IMR-90 (cell line): ENCODE data around the gene PRR16. TPM values are rescaled to one million over a fixed set of nuclear protein-coding genes. Genes with fewer than 3 reads are reported as not detected.

Experiments
- ATAC-seq: fragments of 200-7000 bp; cut with Tn5 transposase; 2 replicates; pipeline ENCODE4 v1.9.1; 2020; ENCODE audit warnings: low read depth, mild to moderate bottlenecking, moderate library complexity
- BruUV-seq: library from RNA; stranded (reverse); fragments of 400-500 nt; replicated peaks from 2 replicates; lab custom pipeline; 2021; lab: Mats Ljungman, UMichigan
- CTCF ChIA-PET: fragments of 300-600 bp; formaldehyde crosslinking; extraction: SDS; loops from one replicate; lab custom pipeline; 2021; ENCODE audit warnings: antibody characterized with exemption; lab: Yijun Ruan, JAX
- POLR2A ChIA-PET: fragments of 300-600 bp; sonication (Branson Sonifier 250); formaldehyde crosslinking; loops from one replicate; lab custom pipeline; 2022; ENCODE audit warnings: antibody characterized with exemption; ENCODE audit not compliant: unreplicated experiment; lab: Charles Lee
- DNase-seq: peaks from one replicate; pipeline ENCODE4 v3.0.0; 2013
- H2AFZ ChIP-seq: replicated peaks from 2 replicates; pipeline ENCODE3; 2013; ENCODE audit warnings: low read length, mild to moderate bottlenecking; ENCODE audit not compliant: poor library complexity
- H2AK5ac ChIP-seq: 2 replicates; pipeline ENCODE4 v1.6.1; 2013; ENCODE audit warnings: low read depth, low read length, inconsistent platforms
- H2AK9ac ChIP-seq: replicated peaks from 2 replicates; pipeline ENCODE3; 2013; ENCODE audit warnings: mild to moderate bottlenecking, low read depth, low read length, moderate library complexity; ENCODE audit not compliant: poor library complexity
- H2BK120ac ChIP-seq: 2 replicates; pipeline ENCODE4 v1.6.1; 2013; ENCODE audit warnings: low read depth, low read length, inconsistent platforms
- H2BK15ac ChIP-seq: 3 replicates; pipeline ENCODE4 v1.6.1; 2013; ENCODE audit warnings: low read depth, low read length, inconsistent platforms
- H2BK20ac ChIP-seq: 2 replicates; pipeline ENCODE4 v1.6.1; 2013; ENCODE audit warnings: low read depth, mild to moderate bottlenecking, inconsistent platforms, low read length, moderate library complexity
- H2BK5ac ChIP-seq: 2 replicates; pipeline ENCODE4 v1.6.1; 2013; ENCODE audit warnings: mild to moderate bottlenecking, low read depth, low read length, inconsistent platforms; ENCODE audit not compliant: poor library complexity, severe bottlenecking
- H3K14ac ChIP-seq: replicated peaks from 2 replicates; pipeline ENCODE4 v1.6.1; 2013; ENCODE audit warnings: low read depth, low read length, inconsistent platforms
- H3K18ac ChIP-seq: 2 replicates; pipeline ENCODE4 v1.6.1; 2013; ENCODE audit warnings: low read depth, low read length, control low read depth
- H3K23ac ChIP-seq: 2 replicates; pipeline ENCODE4 v1.6.1; 2013; ENCODE audit warnings: low read depth, low read length, inconsistent platforms
- H3K27ac ChIP-seq: 2 replicates; pipeline ENCODE4 v1.5.1; 2013; ENCODE audit warnings: mild to moderate bottlenecking, control low read depth, low read length; ENCODE audit not compliant: insufficient read depth
- H3K27me3 ChIP-seq: 2 replicates; pipeline ENCODE4 v1.6.1; 2013; ENCODE audit warnings: low read length; ENCODE audit not compliant: control insufficient read depth, insufficient read depth
- H3K36me3 ChIP-seq: 2 replicates; pipeline ENCODE4 v1.6.1; 2013; ENCODE audit warnings: low read length, mixed read lengths; ENCODE audit not compliant: control insufficient read depth, insufficient read depth
- H3K4ac ChIP-seq: 2 replicates; pipeline ENCODE4 v1.6.1; 2013; ENCODE audit warnings: low read depth, low read length, inconsistent platforms
- H3K4me1 ChIP-seq: 2 replicates; pipeline ENCODE4 v1.6.1; 2013; ENCODE audit warnings: low read length, mixed read lengths; ENCODE audit not compliant: control insufficient read depth, insufficient read depth
- H3K4me2 ChIP-seq: 2 replicates; pipeline ENCODE4 v1.6.1; 2013; ENCODE audit warnings: low read depth, mild to moderate bottlenecking, control low read depth, low read length, moderate library complexity
- H3K4me3 ChIP-seq: 2 replicates; pipeline ENCODE4 v1.5.1; 2013; ENCODE audit warnings: low read depth, mild to moderate bottlenecking, control low read depth, low read length, moderate library complexity; ENCODE audit not compliant: insufficient read depth
- H3K56ac ChIP-seq: 2 replicates; pipeline ENCODE4 v1.6.1; 2013; ENCODE audit warnings: low read length, inconsistent platforms; ENCODE audit not compliant: insufficient read depth; ENCODE audit errors: extremely low read depth
- H3K79me1 ChIP-seq, 2 experiments: 2 replicates each; pipeline ENCODE4 v1.6.1; 2013; ENCODE audit warnings: low read length in 2 of 2, inconsistent platforms in 1 of 2, low read depth in 1 of 2
- H3K9ac ChIP-seq: 2 replicates; pipeline ENCODE4 v1.6.1; 2013; ENCODE audit warnings: low read depth, low read length, control low read depth
- H3K9me1 ChIP-seq: 2 replicates; pipeline ENCODE4 v1.6.1; 2013; ENCODE audit warnings: low read length, inconsistent platforms; ENCODE audit not compliant: insufficient read depth
- H3K9me3 ChIP-seq: 2 replicates; pipeline ENCODE4 v1.6.1; 2013; ENCODE audit warnings: low read length; ENCODE audit not compliant: control insufficient read depth, insufficient read depth
- H4K20me1 ChIP-seq: 2 replicates; pipeline ENCODE4 v1.6.1; 2013; ENCODE audit warnings: low read length, inconsistent platforms; ENCODE audit not compliant: insufficient read depth
- H4K5ac ChIP-seq: 2 replicates; pipeline ENCODE4 v1.6.1; 2013; ENCODE audit warnings: mild to moderate bottlenecking, low read depth, low read length, control low read depth
- H4K8ac ChIP-seq, 2 experiments: 2 replicates each; pipeline ENCODE4 v1.6.1; 2013; ENCODE audit warnings: low read depth in 2 of 2, low read length in 2 of 2, control low read depth in 1 of 2, inconsistent platforms in 1 of 2
- H4K91ac ChIP-seq: 2 replicates; pipeline ENCODE4 v1.6.1; 2013; ENCODE audit warnings: low read depth, low read length, inconsistent platforms; ENCODE audit not compliant: insufficient read depth
- BHLHE40 ChIP-seq: fragments of 150-350 bp; IDR thresholded peaks from 2 replicates; pipeline ENCODE4 v1.6.1; 2016; ENCODE audit warnings: mild to moderate bottlenecking, low read depth, low read length
- CEBPB ChIP-seq: IDR thresholded peaks from 2 replicates; pipeline ENCODE4 v1.6.1; 2012; ENCODE audit warnings: low read depth, low read length, improper control_type of control experiment
- CHD1 ChIP-seq: IDR thresholded peaks from 2 replicates; pipeline ENCODE4 v1.6.1; 2012; ENCODE audit warnings: low read depth, low read length, improper control_type of control experiment
- CTCF ChIP-seq: conservative IDR thresholded peaks from 2 replicates; pipeline ENCODE4 v1.5.1; 2012; ENCODE audit warnings: mild to moderate bottlenecking, low read depth, low read length, improper control_type of control experiment
- FOS ChIP-seq: fragments of 150-350 bp; IDR thresholded peaks from 2 replicates; pipeline ENCODE4 v1.6.1; 2016; ENCODE audit warnings: low read depth, low read length
- MAFK ChIP-seq: IDR thresholded peaks from 2 replicates; pipeline ENCODE4 v1.6.1; 2012; ENCODE audit warnings: low read depth, low read length, improper control_type of control experiment
- MAZ ChIP-seq: IDR thresholded peaks from 2 replicates; pipeline ENCODE4 v1.6.1; 2012; ENCODE audit warnings: low read depth, mild to moderate bottlenecking, low read length, improper control_type of control experiment, moderate library complexity, borderline replicate concordance
- MXI1 ChIP-seq: IDR thresholded peaks from 2 replicates; pipeline ENCODE4 v1.6.1; 2012; ENCODE audit warnings: low read depth, mild to moderate bottlenecking, low read length, moderate library complexity, borderline replicate concordance
- NFE2L2 ChIP-seq: fragments of 150-350 bp; IDR thresholded peaks from 2 replicates; pipeline ENCODE4 v1.6.1; 2016; ENCODE audit warnings: low read depth, mild to moderate bottlenecking, low read length
- POLR2A ChIP-seq: IDR thresholded peaks from 2 replicates; pipeline ENCODE4 v1.6.1; 2012; ENCODE audit warnings: mild to moderate bottlenecking, low read depth, low read length
- RAD21 ChIP-seq: IDR thresholded peaks from 2 replicates; pipeline ENCODE4 v1.6.1; 2012; ENCODE audit warnings: low read length, improper control_type of control experiment
- RCOR1 ChIP-seq: IDR thresholded peaks from 2 replicates; pipeline ENCODE4 v1.6.1; 2012; ENCODE audit warnings: mild to moderate bottlenecking, low read length, improper control_type of control experiment; ENCODE audit not compliant: insufficient replicate concordance
- RFX5 ChIP-seq: IDR thresholded peaks from 2 replicates; pipeline ENCODE4 v1.8.0; 2012; ENCODE audit warnings: low read depth, mild to moderate bottlenecking, low read length, moderate library complexity
- SMC3 ChIP-seq: fragments of 150-350 bp; IDR thresholded peaks from 2 replicates; pipeline ENCODE4 v1.6.1; 2016; ENCODE audit warnings: low read depth, mild to moderate bottlenecking, antibody characterized with exemption, low read length, moderate library complexity
- USF2 ChIP-seq: fragments of 150-350 bp; IDR thresholded peaks from 2 replicates; pipeline ENCODE4 v1.6.1; 2017; ENCODE audit warnings: mild to moderate bottlenecking, antibody characterized with exemption, low read length, low read depth
- WGBS, 2 experiments: methylation state at CpG; one replicate each; pipeline versions ENCODE4 v1.1.5 to v1.1.7; 2013; ENCODE audit warnings: missing lambda C conversion rate in 2 of 2; ENCODE audit not compliant: insufficient read length in 1 of 2; ENCODE audit errors: extremely low coverage in 2 of 2; 5-methylcytosine and 5-hydroxymethylcytosine counted together
- dilution Hi-C: fragments of 300-500 bp; cut with HindIII; formaldehyde crosslinking; loops from one replicate; pipeline ENCODE4 v1.14.3; 2018; ENCODE audit warnings: low sequenced_read_pairs; ENCODE audit not compliant: unreplicated experiment
- in situ Hi-C: fragments of 300-500 bp; cut with MboI; formaldehyde crosslinking; loops from 3 replicates; pipeline ENCODE4 v1.14.3; 2019; ENCODE audit warnings: low sequenced_read_pairs, inconsistent platforms, mixed read lengths
- intact Hi-C: fragments of 100-400 bp; cut with micrococcal nuclease; formaldehyde crosslinking; loops from 2 replicates; pipeline ENCODE4 v1.10.0; 2022
- polyA plus RNA-seq, 3 experiments: library from polyadenylated mRNA; depleted of rRNA; stranded (reverse); fragments of >200 nt; gene quantifications; 2 replicates each; pipeline ENCODE4 v1.2.3, GENCODE V29; 2012; ENCODE audit warnings: low replicate concordance in 1 of 3
- total RNA-seq: library from RNA; depleted of rRNA; stranded (reverse); fragments of >200 nt; gene quantifications from 2 replicates; pipeline ENCODE4 v1.2.3, GENCODE V29; 2012
- TF ChIP-seq, protein P1 (sequence below): fragments of 150-350 bp; IDR thresholded peaks from 2 replicates; pipeline ENCODE4 v1.6.1; 2016; ENCODE audit warnings: low read depth, mild to moderate bottlenecking, low read length, moderate library complexity, borderline replicate concordance

PRR16 gene
- total and polyA plus RNA-seq, 2 of the 4 experiments (the other 2 are of a cell fraction), result 9.9 to 45.2 TPM

- peaks cover 11 to 13% of the 10 kb centered on the region in 2 experiments for H3K79me1 ChIP-seq
- H3K23ac ChIP-seq, result no peak overlapping the region
- H2BK15ac ChIP-seq, result no peak overlapping the region
- H3K36me3 ChIP-seq, result 0 out of 2 replicates have a peak, but pooled peaks cover 1% of the 10 kb centered on the region
- H2BK120ac ChIP-seq, result no peak overlapping the region
- POLR2A ChIA-PET, result no interaction called here
- intact Hi-C loops (no loop called here), in situ Hi-C loops (no loop called here), dilution Hi-C loops (no loop called here)
- H4K5ac ChIP-seq, result no peak overlapping the region
- ATAC-seq (no peak), DNase-seq (no peak)
- no peaks in the 10 kb centered on the region for H4K20me1 ChIP-seq
- no peak overlapping the region for H3K27ac ChIP-seq
- no CpG with 5 or more reads among the region's 1 CpG for WGBS, 2 experiments
- H3K4ac ChIP-seq, result no peak overlapping the region
- H3K27me3 ChIP-seq, result no peaks in the 10 kb centered on the region
- CTCF ChIA-PET, result no interaction called here
- no peak overlapping the region for H2BK5ac ChIP-seq
- H3K9me1 ChIP-seq, result no peaks in the 10 kb centered on the region
- H4K91ac ChIP-seq, result no peak overlapping the region
- no peak for TF ChIP-seq RCOR1
- TF ChIP-seq RAD21, result no peak
- TF ChIP-seq, protein P1, sequence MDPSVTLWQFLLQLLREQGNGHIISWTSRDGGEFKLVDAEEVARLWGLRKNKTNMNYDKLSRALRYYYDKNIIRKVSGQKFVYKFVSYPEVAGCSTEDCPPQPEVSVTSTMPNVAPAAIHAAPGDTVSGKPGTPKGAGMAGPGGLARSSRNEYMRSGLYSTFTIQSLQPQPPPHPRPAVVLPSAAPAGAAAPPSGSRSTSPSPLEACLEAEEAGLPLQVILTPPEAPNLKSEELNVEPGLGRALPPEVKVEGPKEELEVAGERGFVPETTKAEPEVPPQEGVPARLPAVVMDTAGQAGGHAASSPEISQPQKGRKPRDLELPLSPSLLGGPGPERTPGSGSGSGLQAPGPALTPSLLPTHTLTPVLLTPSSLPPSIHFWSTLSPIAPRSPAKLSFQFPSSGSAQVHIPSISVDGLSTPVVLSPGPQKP, result no peak
- no peak for TF ChIP-seq NFE2L2
- no peak for TF ChIP-seq FOS
- TF ChIP-seq RFX5, result no peak
- TF ChIP-seq MXI1, result no peak
- no peak for TF ChIP-seq MAZ
- no peak for TF ChIP-seq BHLHE40
- TF ChIP-seq USF2, result no peak
- no peak for TF ChIP-seq CHD1
- TF ChIP-seq MAFK, result no peak
- no peak for TF ChIP-seq CTCF
- no peak for TF ChIP-seq POLR2A
- no peak for TF ChIP-seq SMC3
- TF ChIP-seq CEBPB, result no peak
- H3K9me3 ChIP-seq, result no peaks in the 10 kb centered on the region
- no peak overlapping the region for H2AFZ ChIP-seq
- no peak overlapping the region for H3K14ac ChIP-seq
- no peak overlapping the region for H3K18ac ChIP-seq
- no peak overlapping the region for H2AK5ac ChIP-seq
- H3K4me2 ChIP-seq, result no peak overlapping the region
- no peak overlapping the region for H4K8ac ChIP-seq
- no peak overlapping the region for H3K56ac ChIP-seq
- no peak overlapping the region for H2BK20ac ChIP-seq
- H2AK9ac ChIP-seq, result no peak overlapping the region
- no peak overlapping the region for H3K9ac ChIP-seq
- no peaks in the 10 kb centered on the region for H3K4me1 ChIP-seq
- no TSS peak for BruUV-seq
- no peak overlapping the region for H3K4me3 ChIP-seq
These were observed 122.5 kb downstream of the PRR16 start for GRCh38 chr5:120586646-120587045.
